Measurements from ENCODE around the gene CD164L2.
"Not testable (repeated sequence)": the region's sequence is repeated elsewhere in the genome, so short reads cannot be mapped to it uniquely, and the experiment has no call there.

The CD164L2 gene

DNA sequence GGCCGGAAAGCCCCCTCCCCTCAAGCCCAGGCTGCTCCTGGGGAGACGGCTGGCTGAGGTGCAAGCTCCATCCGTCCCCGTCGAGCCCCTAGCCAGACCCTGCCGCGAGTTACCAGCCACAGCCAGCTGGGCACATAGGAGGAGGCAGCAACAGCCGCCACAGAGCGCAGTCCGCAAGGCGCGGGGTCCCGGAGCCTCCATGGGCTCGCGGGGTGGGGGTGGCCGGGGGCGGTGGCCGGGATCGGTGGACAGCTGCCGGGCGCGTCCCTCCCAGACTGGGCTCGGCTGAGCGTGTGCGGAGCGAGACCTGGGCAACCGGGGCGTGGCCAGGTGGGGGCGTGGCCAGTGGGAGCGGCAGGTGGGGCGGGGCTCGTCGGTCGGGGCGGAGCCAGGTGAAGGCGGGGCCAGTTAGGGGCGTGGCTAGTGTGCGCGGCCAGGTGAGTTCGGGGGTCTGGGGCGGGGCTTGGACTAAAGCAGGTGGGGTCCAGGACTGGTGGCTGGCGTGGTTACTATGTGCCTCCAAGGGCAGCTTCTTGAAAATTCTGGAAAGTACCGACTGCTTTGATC, at the start of gene CD164L2:
TSS of gene CD164L2 (minus strand) at position 295 of the 567 bp plus-strand sequence. CDS start at position 201, 94 bp downstream.
- Histone ChIP-seq H3K4me3 (peak within 1 kb of the TSS; percentile 9 to 44 (median 28)), H3K27ac (peak within 1 kb of the TSS in 11 of 21 experiments; percentile 21 to 67 (median 55))

DNA sequence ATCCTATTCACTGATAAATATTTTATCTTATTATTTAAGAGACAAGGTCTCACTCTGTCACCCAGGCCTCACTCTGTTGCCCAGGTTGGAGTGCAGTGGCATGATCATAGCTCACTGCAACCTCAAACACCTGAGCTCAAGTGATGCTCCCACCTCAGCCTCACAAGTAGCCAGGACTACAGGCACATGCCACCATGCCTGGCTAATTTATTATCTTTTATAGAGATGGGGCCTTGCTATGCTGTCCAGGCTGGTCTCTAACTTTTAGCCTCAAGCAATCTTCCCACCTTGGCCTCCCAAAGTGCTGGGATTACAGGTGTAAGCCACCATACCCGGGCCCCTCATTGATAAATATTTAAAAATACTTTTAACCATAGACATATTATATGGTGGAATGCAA, 49.6 kb upstream of the CD164L2 start:
- not testable (repeated sequence) for H3K4me3 ChIP-seq
- H3K27ac ChIP-seq: peak overlapping the region in 6 of 21 experiments; percentile 0 to 83 (median 42)

DNA sequence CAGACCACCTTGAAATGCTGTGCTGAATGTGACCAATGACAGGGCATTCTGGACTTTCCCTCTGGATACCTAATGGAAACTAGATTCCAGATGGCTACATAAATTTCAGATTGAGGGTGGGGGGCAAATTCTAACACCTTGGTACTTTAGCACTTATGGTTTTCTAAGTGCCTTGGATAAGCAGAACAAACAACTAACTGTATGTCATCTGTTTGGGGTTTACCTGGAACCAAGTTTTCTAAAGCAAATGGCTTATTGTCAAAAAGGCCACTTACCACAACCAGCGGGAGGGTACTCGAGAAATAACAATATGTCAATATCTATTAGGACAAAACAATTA, 48.4 kb upstream of the CD164L2 start:
- Histone ChIP-seq H3K27ac (peak overlapping the region in 18 of 21 experiments; percentile 7 to 87 (median 64)), H3K4me3 (no peak overlapping the region)

DNA sequence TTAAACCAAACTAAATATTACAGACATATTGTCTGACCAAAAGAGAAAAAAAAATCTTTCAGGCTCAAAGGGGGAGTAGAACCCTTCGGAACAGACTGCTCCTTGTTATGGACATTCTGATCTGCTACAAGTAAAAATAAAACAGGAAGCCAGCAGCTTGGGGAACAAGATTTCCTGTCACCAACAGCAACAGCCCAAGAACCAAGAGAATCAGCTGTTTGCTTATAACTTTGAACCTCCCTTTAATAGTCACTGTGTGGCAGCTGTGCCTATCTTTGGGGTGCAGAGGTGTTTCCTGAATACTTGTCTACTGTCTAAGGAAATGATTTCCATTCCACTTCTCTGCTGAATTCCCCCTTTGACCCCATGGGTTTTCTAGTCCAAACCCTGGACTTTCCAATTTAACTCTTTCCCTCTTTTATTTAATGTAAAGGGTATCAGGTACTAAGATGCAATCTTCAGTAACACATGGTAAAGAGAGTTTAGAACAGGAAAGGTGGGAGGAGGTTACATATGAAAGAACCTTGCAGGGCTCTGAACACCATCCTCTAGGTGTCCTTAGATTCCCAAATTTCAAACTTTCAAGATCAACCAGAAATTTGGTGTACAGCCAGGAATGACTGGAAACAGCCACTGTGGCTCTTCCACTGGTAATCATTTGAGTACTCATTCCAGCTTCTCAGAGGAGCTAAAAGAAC, 47.9 kb upstream of the CD164L2 start:
- no peak overlapping the region for H3K4me3 ChIP-seq
- H3K27ac ChIP-seq: peak overlapping the region in 18 of 21 experiments; percentile 7 to 87 (median 64)

DNA sequence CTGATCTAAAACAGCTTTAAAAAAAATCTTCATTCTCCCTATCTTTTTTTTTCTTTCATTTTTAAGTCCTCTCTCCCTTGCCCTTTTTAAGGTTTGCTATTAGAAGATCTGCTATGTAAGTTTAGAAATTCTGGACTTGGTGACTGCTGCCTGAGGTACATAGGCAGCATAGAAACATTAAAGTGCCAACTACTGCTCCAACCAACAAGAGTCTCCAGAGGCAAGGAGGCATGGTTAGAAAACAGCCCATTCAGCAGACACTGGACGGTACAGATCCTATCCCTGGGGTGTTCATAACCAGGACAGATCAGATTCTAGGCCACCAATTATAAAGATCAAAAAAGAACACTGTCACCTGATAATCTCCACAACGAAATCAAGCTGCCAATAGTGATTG, 45.9 kb upstream of the CD164L2 start:
- Histone ChIP-seq H3K27ac (peak overlapping the region in 19 of 21 experiments; percentile 3 to 87 (median 71)), H3K4me3 (no peak overlapping the region)

DNA sequence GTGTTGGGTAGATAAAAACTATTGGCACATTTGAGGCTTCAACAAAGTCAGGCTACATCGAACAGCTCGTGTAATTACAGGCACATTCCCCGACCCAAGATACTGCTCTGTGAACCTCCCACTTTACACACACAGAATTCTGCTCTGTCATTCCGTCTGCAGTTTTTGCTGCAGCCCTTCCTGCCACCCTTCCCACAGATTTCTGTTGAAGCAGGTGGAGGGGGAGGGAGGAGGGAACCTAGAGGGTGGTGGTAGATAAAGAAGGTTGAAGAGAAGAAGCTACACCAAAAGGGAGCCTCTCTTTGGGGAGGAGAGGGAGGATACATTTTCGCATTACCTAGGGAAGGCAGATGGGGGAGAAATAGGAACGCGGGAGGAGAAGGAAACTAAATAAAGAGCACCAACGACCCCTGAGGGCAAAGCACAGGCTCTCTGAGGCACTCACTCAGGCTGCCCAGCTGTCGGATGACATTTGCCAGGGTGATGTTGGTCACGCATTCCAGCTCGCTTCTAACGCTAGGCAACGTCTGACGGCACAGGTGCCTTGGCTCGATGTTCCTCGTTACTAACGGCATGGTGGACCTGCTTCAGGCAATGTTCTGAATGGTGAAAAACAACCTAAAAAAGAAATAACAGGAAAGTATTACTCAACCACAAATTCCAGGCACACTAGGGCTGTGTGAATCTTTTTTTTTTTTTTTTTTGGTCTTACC, 45.3 kb upstream of the CD164L2 start:
- peak overlapping the region in 18 of 21 experiments; percentile 3 to 87 (median 72) for H3K27ac ChIP-seq
- no peak overlapping the region for H3K4me3 ChIP-seq

DNA sequence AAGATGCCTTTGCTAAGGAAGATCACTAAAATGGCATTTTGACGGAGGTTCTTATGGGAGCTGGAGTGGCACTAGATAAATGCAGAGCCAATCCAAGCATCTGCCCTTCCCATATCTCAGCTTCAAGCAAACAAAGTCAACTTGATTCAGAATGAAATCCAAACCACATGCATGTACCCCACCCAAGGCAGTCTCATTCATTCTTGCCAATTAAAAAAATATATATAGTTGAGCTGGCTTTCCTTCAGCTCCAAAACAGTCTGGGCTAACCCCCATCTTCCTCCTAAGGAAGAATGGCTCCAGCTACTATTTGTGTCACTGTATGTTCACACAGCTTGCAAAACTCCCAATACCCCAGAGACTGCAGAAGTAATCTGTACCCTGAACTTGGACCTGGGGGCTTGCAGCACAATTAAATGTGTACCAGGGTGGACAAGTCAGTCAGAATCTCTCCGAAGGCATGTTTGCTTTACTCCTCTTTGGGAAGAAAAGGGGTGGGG, 44.7 kb upstream of the CD164L2 start:
- Histone ChIP-seq H3K4me3 (no peak overlapping the region), H3K27ac (peak overlapping the region in 17 of 21 experiments; percentile 3 to 87 (median 72))

DNA sequence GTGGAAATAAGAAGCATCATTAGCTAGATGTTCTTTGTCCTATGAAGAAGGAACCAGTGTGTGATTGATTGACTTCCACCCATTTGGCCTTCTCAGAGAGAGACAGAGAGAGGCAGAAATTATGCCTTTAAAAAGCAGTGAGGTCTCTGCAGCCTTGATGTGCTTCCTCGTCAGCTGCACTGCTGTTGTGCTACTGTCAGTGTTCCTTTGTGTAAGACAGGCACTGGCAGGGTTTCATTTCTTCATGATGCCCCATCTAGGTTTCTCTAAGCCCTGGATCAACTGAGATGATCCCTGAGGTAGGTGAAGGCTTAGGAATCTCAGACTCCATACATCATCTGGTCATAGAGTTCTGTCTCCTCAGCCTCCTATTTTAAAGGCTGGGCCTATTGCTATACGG, 44.2 kb upstream of the CD164L2 start:
- Histone ChIP-seq H3K27ac (peak overlapping the region in 13 of 21 experiments; percentile 17 to 87 (median 72)), H3K4me3 (no peak overlapping the region)

DNA sequence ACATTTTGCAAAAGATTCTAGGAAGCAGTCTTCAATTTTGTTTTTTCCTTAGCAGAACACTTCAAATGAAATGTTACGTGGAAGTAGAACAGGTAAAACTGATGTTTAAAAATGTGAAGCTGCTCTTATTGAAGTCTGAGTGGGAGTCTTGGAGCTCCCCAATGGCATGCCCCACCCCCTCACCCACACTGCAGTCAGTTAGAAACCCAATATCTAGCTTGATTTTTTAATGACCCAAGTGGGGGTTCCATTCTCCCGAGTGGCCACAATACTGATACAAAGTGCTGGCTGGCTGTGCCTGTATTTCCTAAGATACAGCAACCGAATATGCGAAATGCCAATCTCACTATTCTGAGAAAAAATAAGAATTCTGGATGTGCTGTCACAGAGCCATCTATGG, 40.6 kb upstream of the CD164L2 start:
- no peak overlapping the region for H3K4me3 ChIP-seq
- H3K27ac ChIP-seq: peak overlapping the region in 2 of 21 experiments; percentile 29 to 69

DNA sequence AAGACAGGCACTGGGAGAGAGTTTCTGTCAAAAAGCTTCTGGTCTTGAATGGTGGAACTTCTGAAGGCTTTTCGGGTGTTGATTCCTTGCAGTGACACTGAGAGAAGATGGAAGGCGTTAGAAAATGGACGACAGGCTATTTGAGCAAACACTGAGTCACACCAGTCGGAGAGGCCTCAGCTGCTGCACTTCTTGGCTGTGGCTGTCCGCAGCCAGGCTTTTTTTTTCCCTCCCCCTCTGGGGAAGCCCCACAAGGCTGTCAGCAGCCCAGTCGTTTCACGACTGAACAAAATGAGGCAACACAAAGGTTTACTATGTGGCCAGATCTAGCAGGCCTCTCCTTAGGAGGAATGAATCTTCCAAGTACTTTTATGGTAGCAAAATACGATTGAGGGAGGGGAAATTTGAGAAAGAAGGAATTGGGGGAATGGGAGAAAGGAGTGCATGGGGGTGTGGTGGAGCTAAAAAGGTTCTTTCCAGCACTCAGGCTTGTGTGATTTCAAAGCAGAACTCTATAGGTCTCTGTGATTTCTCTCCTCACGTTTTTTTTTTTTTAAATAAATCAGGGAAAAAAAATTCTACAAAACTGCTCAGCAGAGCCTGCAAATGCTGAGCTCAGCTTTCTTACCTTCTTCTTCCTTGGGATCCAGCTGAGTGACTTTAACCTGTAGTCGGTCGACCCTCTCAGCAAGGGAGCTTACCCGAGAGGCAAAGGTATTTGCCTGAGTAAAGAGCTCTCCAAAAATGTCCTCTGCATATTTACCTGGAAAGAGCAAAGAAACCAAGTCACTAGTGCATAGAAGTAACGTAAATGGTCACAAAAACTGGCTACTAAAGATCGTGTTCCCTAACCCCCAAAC, 35.4 kb upstream of the CD164L2 start:
- H3K4me3 ChIP-seq: no peak overlapping the region
- H3K27ac ChIP-seq: peak overlapping the region in 18 of 21 experiments; percentile 19 to 80 (median 58)

DNA sequence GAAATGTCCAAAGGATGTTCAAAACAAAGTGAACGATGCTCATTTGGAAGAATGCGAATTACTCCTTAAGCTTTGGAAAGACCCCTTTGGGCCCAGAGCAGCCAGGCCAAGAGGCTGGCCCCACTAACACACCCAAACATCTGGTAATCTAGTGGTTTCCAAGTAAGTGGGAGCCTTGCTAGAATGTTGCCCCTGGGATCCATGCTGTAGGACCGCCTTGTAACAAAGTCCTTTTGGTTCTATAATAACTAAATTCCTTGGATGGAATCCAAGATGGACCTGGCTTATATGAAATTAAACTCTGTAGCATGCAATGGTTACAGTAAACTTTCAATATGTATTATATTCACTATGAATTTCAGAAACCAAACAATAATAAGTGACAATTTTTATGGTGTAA, 34.6 kb upstream of the CD164L2 start:
- H3K4me3 ChIP-seq: no peak overlapping the region
- peak overlapping the region in 17 of 21 experiments; percentile 19 to 80 (median 59) for H3K27ac ChIP-seq

DNA sequence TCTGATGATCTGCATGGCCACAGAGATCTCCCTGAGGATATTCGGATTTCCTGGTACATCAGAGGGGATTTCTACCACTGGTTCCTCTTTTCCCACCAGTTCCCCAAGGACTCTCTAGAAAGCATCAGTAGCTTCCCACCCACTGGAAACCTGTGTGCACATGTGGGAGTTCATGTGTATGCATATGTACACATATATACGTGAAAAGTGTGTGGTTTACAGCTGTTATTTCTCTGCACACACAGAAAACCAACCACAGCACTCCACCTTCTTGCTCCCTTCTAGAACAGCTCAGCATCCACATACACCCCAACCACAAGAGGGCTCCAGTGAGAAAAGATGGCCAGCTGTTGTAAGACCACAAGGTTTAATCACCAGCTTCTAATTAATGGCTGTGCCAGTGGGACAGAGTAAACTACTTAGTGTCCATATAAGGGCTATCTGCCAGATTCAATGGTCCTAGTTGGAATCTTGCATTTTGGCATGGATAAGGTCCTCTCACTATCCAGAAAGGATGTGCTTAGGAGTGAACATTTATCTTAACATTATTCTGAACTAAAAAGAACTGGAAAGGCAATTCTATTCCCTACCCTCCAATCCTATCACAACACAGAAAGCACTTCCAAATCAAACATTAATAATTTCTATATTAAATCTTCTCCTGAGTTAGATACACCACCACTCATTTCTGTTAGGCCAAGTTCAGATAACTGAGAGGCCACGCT, 33.4 kb upstream of the CD164L2 start:
- no peak overlapping the region for H3K4me3 ChIP-seq
- H3K27ac ChIP-seq: peak overlapping the region in 5 of 21 experiments; percentile 12 to 53 (median 42)

DNA sequence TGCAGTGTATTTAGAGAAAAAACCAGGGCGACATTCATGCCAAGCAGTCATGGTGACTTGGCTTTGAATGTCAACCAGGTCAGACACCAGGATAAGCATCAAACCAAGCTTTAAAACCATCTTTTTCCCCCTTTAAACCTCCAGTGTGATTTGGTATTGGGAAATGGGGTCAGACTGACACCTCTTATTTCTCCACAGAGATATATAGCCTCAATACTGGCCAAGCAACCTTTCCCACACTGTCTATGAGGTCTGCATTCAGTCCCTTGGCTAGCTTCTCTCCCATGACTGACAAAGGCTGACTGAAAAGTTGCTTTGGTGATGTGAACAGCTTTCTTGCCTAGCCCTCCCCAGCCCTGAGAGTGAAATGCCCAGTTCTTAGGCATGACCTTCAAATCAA, 31.0 kb upstream of the CD164L2 start:
- Histone ChIP-seq H3K4me3 (no peak overlapping the region), H3K27ac (peak overlapping the region in 7 of 21 experiments; percentile 6 to 51 (median 14))

DNA sequence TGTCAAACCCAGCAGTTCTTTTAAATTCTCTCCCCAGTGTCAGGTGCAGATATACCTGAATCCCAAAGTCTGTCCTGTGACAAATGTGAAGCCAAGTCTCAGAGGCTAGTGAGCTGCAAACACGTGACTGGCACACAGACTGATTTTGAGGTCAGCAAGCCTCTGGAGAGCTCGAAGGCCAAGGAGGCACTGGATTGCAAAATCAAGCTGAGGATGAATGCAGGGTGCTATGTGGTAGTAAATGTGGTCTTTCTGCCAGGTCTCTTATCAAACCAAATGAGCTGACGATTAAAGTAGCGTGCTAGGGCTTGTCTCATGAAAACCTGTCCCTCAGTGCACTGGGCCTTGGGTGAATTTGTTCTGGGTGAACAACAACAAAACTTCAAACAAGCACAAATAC, 29.9 kb upstream of the CD164L2 start:
- H3K27ac ChIP-seq: peak overlapping the region in 8 of 21 experiments; percentile 6 to 54 (median 25)

DNA sequence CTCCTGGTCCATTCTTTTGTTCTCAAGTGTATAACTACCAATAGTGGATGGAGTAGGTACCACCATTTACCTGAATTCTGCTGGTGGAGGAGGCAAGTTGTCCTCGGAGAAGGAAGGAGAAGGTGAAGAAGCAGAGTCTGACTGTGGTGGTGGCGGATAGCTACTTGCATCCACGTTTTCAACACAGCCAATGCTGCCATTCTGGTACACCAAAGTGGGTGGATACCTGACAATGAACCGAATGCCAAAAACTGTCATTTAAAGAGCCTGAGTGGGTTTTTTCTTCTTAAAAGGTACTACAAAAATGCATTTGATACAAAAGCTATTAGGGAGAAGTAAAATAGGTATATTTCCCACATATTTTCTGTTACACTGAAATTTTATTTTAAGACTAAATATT, 29.4 kb upstream of the CD164L2 start:
- peak overlapping the region in 1 of 21 experiments; percentile 54 for H3K27ac ChIP-seq
- H3K4me3 ChIP-seq: no peak overlapping the region

More for the DNA sequence above, 29.9 kb upstream of the CD164L2 start:
- no peak overlapping the region for H3K4me3 ChIP-seq

DNA sequence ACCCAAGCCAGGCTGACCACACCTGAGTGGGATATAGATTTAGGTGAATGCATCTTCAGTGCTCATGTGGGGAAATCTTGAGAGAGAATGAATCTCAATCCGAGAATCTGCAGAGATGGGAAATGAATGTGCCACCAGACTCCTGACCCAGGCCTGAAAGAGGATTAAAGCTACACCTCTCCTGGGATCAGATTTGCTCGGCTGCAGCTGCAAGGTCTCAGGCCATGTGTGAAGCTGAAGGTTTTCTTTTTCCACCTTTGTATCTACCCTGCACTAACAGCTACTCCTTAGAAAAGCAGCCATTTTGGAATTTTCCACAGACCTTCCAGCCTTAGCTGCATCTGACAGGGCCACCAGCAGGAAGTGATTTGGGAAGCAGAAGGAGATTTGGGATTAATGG, 27.6 kb upstream of the CD164L2 start:
- Histone ChIP-seq H3K27ac (no peak overlapping the region), H3K4me3 (no peak overlapping the region)

DNA sequence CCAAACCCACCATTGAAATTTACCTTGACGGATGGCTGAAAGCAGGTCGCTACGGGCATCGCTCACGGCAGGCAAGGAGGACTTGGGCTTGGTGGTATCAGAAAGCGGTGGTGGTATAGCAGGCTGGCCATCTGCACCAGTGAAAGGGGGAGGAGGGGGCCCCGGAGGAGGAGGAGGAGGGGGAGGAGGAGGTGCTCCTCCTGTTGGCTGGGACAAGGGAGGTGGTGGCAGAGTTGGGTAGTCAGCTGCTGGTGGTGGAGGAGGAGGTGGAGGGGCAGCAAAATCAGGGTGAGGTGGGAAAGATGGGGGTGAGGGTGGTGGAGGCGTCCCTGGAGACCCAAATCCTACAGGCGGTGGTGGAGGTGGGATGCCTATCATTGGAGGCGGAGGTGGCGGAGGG, 26.5 kb upstream of the CD164L2 start:
- H3K4me3 ChIP-seq: no peak overlapping the region
- peak overlapping the region in 2 of 21 experiments; percentile 1 to 24 for H3K27ac ChIP-seq

DNA sequence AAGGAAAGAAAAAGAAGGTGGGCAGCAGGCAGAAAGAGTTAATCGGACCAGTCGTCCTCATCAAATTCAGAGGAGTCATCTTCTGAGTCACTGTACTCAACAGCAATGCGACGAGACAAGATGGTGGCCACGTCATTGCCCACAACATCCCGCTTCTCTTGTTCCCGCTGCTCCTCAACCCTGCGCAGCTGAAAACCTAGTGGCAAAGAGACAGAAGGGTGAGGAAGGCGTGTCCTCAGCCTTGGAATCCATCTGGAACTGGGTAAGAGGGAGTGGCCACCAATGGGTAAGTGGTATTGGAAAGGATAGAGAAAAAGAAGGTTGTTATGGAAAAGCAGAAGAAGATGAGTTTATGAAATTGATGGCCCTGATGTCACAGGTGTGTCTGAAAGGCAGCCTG, 25.0 kb upstream of the CD164L2 start:
- Histone ChIP-seq H3K4me3 (no peak overlapping the region), H3K27ac (peak overlapping the region in 5 of 21 experiments; percentile 7 to 81 (median 14))

DNA sequence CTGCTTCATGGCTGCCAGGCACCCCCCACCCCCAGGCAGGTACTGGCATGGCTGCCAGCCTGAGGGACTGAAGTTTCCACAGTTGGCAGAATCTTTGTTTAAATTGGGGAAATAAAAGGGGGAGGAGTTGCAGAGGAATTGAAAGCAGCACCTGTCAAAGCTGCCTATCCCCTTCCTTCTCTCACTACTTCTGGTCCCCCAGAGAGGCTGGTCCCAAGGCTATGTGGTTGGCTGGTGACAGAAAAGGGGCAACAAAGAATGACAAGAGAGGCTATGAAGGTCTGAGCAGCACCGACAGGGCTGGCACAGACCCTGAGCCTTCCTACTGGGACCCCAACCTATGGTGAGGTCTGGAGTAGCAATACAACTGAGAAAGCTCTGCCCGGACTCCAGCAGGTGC, 23.7 kb upstream of the CD164L2 start:
- not testable (repeated sequence) for H3K4me3 ChIP-seq
- H3K27ac ChIP-seq: peak overlapping the region in 17 of 21 experiments; percentile 8 to 81 (median 64)

Measured in skin epidermis (tissue), 12 donors.